Liver (tissue), 9 donors: ENCODE results near the gene TUSC2. TPM values are rescaled to one million over a fixed set of nuclear protein-coding genes. Genes with fewer than 3 reads are reported as not detected.

Experiments
- DNase-seq: peaks from one replicate; pipeline ENCODE4 v3.0.0-alpha.2; 2017; ENCODE audit warnings: low spot score
- H3K27ac ChIP-seq, 2 donors: one replicate each; pipeline ENCODE4 v1.7.0; 2013; ENCODE audit warnings: inconsistent platforms in 2 of 2, low read length in 2 of 2, control low read depth in 1 of 2, low read depth in 1 of 2, mild to moderate bottlenecking in 1 of 2
- H3K27me3 ChIP-seq, 4 donors: one replicate each; pipeline versions ENCODE4 v1.6.1 to v1.7.0; 2013; ENCODE audit warnings: low read length in 3 of 4, inconsistent platforms in 1 of 4, mild to moderate bottlenecking in 1 of 4, moderate library complexity in 1 of 4; ENCODE audit not compliant: control insufficient read depth in 4 of 4, insufficient read depth in 4 of 4
- H3K36me3 ChIP-seq, 4 donors: one replicate each; pipeline versions ENCODE4 v1.6.1 to v1.7.0; 2013; ENCODE audit warnings: low read length in 3 of 4, mild to moderate bottlenecking in 3 of 4, low read depth in 1 of 4, moderate library complexity in 1 of 4; ENCODE audit not compliant: control insufficient read depth in 4 of 4, insufficient read depth in 3 of 4
- H3K4me1 ChIP-seq, 4 donors: one replicate each; pipeline versions ENCODE4 v1.6.1 to v1.7.0; 2013; ENCODE audit warnings: low read length in 3 of 4, mild to moderate bottlenecking in 3 of 4, moderate library complexity in 1 of 4; ENCODE audit not compliant: control insufficient read depth in 4 of 4, insufficient read depth in 4 of 4
- H3K4me3 ChIP-seq, 3 donors: one replicate each; pipeline versions ENCODE4 v1.6.1 to v1.7.0; 2013; ENCODE audit warnings: low read length in 3 of 3, control low read depth in 1 of 3, low read depth in 1 of 3, mild to moderate bottlenecking in 1 of 3
- H3K9ac ChIP-seq, 2 donors: one replicate each; pipeline ENCODE4 v1.7.0; 2013; ENCODE audit warnings: low read length in 2 of 2, mild to moderate bottlenecking in 2 of 2, moderate library complexity in 2 of 2, control low read depth in 1 of 2, low read depth in 1 of 2
- H3K9me3 ChIP-seq, 4 donors: one replicate each; pipeline versions ENCODE4 v1.6.1 to v1.7.0; 2013; ENCODE audit warnings: low read length in 3 of 4; ENCODE audit not compliant: control insufficient read depth in 4 of 4
- FOXA2 ChIP-seq: IDR thresholded peaks from 2 replicates; pipeline ENCODE4 v1.6.1; 2016; ENCODE audit warnings: antibody characterized with exemption
- HNF4A ChIP-seq, 2 donors: conservative IDR thresholded peaks; 2 replicates each; pipeline ENCODE4 v1.6.1; 2016; ENCODE audit warnings: antibody characterized with exemption in 2 of 2, mild to moderate bottlenecking in 2 of 2
- RAD21 ChIP-seq, 2 donors: IDR thresholded peaks; 2 replicates each; pipeline ENCODE4 v1.6.1; 2016; ENCODE audit warnings: antibody characterized with exemption in 2 of 2, mild to moderate bottlenecking in 2 of 2
- SP1 ChIP-seq: IDR thresholded peaks from 2 replicates; pipeline ENCODE4 v1.6.1; 2018; ENCODE audit warnings: antibody characterized with exemption, mild to moderate bottlenecking
- WGBS: extraction: QIAGEN DNeasy Blood & Tissue Kit; methylation state at CpG from one replicate; pipeline ENCODE4 v1.1.7; 2013; 5-methylcytosine and 5-hydroxymethylcytosine counted together
- polyA plus RNA-seq, 2 donors: library from polyadenylated mRNA; stranded (reverse) in 1 of 2; unstranded in 1 of 2; fragments of 200-250 nt in 1 of 2; fragments of >200 nt in 1 of 2; fragmentation: Nextera tagmentation in 1 of 2; extraction: Ambion mirVana in 1 of 2; gene quantifications; one replicate each; pipeline versions ENCODE4 v1.2.1 to v1.2.3, GENCODE V29; 2013 to 2015
- total RNA-seq, 2 donors: library from RNA; depleted of rRNA; stranded (reverse); fragments of >200 nt; gene quantifications; one replicate each; pipeline ENCODE4 v1.2.3, GENCODE V29; 2014
- TF ChIP-seq, protein P1 (sequence below): fragments of 150-350 bp; IDR thresholded peaks from 2 replicates; pipeline ENCODE4 v1.5.1; 2017; ENCODE audit warnings: improper control_type of control experiment, low read depth, low read length; ENCODE audit not compliant: missing input control
- TF ChIP-seq, protein P2 (sequence below): IDR thresholded peaks from 2 replicates; pipeline ENCODE4 v1.6.1; 2016; ENCODE audit warnings: antibody characterized with exemption
- TF ChIP-seq, protein P3 (sequence below): IDR thresholded peaks from 2 replicates; pipeline ENCODE4 v1.6.1; 2016; ENCODE audit warnings: antibody characterized with exemption, mild to moderate bottlenecking
- TF ChIP-seq, protein P4 (sequence below): IDR thresholded peaks from 2 replicates; pipeline ENCODE4 v1.6.1; 2016; ENCODE audit warnings: antibody characterized with exemption
- donor health status: healthy.
- donor health status: healthy.
- donor health status: healthy.
- donor health status: healthy.
- donor health status: healthy.

The TUSC2 gene
- total and polyA plus RNA-seq, 4 donors, result 12.7 to 37.7 (median 21.7) TPM

DNA sequence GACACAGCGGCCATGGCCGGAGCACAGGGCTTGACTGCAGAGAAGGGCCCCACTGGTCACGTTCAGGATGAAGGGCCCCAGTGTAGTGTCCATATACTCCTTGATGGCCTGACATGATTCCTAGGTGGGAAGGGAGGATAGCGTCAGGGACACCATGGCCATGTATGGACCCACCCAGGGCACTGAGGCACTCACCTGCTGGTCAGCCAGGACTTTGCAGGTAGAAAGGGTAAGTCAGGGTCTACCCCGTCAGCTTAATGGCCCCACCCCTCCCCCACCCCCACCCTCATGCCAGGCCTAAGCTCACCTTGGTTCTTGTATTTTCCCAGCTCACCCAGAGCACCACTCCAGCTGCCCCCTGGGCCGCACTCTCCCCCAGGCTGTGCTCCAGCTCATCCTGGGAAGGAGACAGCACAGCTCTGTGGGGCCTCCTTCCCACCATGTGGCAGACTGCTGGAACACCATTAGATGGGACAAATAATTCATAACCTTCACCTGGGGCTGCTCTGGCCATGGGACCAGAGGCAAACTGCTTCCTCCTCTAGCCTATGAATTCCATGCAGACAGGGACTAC is 27.3 kb downstream of the TUSC2 start:
- DNase-seq, result peak; percentile 33
- peaks cover 0 to 3% (median 0%) of the 10 kb centered on the region in 4 donors for H3K36me3 ChIP-seq
- peak overlapping the region in 1 of 3 donors; percentile 2 for H3K4me3 ChIP-seq
- 83% methylated on average over 6 of the region's 6 CpGs for WGBS
- peak overlapping the region in 1 of 2 donors; percentile 7 for H3K9ac ChIP-seq
- H3K27me3 ChIP-seq, result no peaks in the 10 kb centered on the region
- H3K4me1 ChIP-seq, result peaks cover 12 to 49% (median 31%) of the 10 kb centered on the region in 4 donors
- no peaks in the 10 kb centered on the region for H3K9me3 ChIP-seq
- TF ChIP-seq FOXA2, result no peak
- no peak for TF ChIP-seq SP1
- TF ChIP-seq RAD21 (IDR thresholded peaks at IDR 0.05), result no peak
- no peak for TF ChIP-seq HNF4A (conservative IDR thresholded peaks at IDR 0.05)
- TF ChIP-seq, protein P1, sequence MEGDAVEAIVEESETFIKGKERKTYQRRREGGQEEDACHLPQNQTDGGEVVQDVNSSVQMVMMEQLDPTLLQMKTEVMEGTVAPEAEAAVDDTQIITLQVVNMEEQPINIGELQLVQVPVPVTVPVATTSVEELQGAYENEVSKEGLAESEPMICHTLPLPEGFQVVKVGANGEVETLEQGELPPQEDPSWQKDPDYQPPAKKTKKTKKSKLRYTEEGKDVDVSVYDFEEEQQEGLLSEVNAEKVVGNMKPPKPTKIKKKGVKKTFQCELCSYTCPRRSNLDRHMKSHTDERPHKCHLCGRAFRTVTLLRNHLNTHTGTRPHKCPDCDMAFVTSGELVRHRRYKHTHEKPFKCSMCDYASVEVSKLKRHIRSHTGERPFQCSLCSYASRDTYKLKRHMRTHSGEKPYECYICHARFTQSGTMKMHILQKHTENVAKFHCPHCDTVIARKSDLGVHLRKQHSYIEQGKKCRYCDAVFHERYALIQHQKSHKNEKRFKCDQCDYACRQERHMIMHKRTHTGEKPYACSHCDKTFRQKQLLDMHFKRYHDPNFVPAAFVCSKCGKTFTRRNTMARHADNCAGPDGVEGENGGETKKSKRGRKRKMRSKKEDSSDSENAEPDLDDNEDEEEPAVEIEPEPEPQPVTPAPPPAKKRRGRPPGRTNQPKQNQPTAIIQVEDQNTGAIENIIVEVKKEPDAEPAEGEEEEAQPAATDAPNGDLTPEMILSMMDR, result no peak
- TF ChIP-seq, protein P2, sequence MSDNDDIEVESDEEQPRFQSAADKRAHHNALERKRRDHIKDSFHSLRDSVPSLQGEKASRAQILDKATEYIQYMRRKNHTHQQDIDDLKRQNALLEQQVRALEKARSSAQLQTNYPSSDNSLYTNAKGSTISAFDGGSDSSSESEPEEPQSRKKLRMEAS, result peak; percentile 2
- peak overlapping the region; percentile 84 to 95 for H3K27ac ChIP-seq

DNA sequence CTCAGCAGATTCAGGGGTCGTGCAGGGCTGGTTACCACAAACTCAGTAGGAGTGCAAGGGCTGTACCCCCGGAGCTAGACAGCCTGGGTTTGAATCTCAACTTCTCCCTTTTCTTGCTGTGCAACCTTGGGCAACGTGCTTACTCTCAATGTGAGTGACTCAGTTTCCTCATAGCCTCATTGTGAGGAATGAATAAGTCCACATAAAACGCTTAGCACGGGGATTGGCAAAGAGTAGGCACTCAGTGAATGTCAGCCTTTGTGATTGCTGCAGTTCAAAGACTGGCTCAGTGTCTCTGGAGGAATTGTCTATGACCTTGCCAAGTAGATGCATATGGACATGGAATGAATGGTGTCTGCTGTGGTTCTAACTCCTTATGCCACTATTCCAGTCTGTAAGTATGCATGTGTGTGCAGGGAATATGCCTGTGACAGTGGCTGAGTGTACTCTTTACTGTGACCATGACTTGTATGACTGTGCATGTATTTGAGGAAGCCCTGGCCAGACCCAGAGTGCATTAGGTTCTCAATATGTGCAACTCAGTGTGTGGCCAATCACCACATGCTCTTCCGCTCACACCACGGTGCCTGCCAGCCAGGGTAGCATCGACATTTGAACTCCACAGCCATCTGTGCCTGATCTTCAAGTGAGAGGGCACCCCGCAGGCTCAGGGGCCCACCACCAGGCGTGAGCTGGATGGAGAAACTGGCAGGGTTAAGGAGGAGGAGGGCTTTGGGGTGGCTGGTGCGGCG is 27.9 kb downstream of the TUSC2 start:
- Histone ChIP-seq H3K9me3 (no peaks in the 10 kb centered on the region), H3K4me3 (peak overlapping the region in 2 of 3 donors; percentile 1 to 10), H3K27me3 (no peaks in the 10 kb centered on the region), H3K4me1 (peaks cover 12 to 49% (median 31%) of the 10 kb centered on the region in 4 donors), H3K36me3 (peaks cover 0 to 3% (median 0%) of the 10 kb centered on the region in 4 donors), H3K27ac (peak overlapping the region; percentile 84 to 95), H3K9ac (peak overlapping the region; percentile 24 to 85)
- TF ChIP-seq, protein P2, result peak; percentile 53
- TF ChIP-seq, protein P3, sequence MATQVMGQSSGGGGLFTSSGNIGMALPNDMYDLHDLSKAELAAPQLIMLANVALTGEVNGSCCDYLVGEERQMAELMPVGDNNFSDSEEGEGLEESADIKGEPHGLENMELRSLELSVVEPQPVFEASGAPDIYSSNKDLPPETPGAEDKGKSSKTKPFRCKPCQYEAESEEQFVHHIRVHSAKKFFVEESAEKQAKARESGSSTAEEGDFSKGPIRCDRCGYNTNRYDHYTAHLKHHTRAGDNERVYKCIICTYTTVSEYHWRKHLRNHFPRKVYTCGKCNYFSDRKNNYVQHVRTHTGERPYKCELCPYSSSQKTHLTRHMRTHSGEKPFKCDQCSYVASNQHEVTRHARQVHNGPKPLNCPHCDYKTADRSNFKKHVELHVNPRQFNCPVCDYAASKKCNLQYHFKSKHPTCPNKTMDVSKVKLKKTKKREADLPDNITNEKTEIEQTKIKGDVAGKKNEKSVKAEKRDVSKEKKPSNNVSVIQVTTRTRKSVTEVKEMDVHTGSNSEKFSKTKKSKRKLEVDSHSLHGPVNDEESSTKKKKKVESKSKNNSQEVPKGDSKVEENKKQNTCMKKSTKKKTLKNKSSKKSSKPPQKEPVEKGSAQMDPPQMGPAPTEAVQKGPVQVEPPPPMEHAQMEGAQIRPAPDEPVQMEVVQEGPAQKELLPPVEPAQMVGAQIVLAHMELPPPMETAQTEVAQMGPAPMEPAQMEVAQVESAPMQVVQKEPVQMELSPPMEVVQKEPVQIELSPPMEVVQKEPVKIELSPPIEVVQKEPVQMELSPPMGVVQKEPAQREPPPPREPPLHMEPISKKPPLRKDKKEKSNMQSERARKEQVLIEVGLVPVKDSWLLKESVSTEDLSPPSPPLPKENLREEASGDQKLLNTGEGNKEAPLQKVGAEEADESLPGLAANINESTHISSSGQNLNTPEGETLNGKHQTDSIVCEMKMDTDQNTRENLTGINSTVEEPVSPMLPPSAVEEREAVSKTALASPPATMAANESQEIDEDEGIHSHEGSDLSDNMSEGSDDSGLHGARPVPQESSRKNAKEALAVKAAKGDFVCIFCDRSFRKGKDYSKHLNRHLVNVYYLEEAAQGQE, result no peak
- TF ChIP-seq, protein P4, sequence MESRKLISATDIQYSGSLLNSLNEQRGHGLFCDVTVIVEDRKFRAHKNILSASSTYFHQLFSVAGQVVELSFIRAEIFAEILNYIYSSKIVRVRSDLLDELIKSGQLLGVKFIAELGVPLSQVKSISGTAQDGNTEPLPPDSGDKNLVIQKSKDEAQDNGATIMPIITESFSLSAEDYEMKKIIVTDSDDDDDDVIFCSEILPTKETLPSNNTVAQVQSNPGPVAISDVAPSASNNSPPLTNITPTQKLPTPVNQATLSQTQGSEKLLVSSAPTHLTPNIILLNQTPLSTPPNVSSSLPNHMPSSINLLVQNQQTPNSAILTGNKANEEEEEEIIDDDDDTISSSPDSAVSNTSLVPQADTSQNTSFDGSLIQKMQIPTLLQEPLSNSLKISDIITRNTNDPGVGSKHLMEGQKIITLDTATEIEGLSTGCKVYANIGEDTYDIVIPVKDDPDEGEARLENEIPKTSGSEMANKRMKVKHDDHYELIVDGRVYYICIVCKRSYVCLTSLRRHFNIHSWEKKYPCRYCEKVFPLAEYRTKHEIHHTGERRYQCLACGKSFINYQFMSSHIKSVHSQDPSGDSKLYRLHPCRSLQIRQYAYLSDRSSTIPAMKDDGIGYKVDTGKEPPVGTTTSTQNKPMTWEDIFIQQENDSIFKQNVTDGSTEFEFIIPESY, result peak; percentile 28
- 40% methylated on average over 12 of the region's 12 CpGs for WGBS
- DNase-seq, result peak; percentile 35
